K562 (cell line): ENCODE results near the gene DEPDC4. TPM values are rescaled to one million over a fixed set of nuclear protein-coding genes. Genes with fewer than 3 reads are reported as not detected.

Experiments
- ARID1B ChIP-seq: fragments of 450-650 bp; IDR thresholded peaks from 2 replicates; pipeline ENCODE4 v1.6.1; 2016; ENCODE audit warnings: antibody characterized with exemption, mild to moderate bottlenecking, inconsistent platforms
- ATF2 ChIP-seq: sonication (generic); formaldehyde crosslinking; IDR thresholded peaks from 2 replicates; pipeline ENCODE4 v1.8.1; 2022; ENCODE audit warnings: missing genetic modification reagents
- DMBX1 ChIP-seq: fragments of 250-450 bp; sonication (Bioruptor Pico); IDR thresholded peaks from 2 replicates; pipeline ENCODE4 v1.8.0; 2022; ENCODE audit warnings: inconsistent platforms, mild to moderate bottlenecking, moderate library complexity, borderline replicate concordance
- ESRRB ChIP-seq: fragments of 250-450 bp; sonication (Bioruptor Pico); IDR thresholded peaks from 2 replicates; pipeline ENCODE4 v1.5.0; 2020; ENCODE audit warnings: mild to moderate bottlenecking, moderate library complexity, borderline replicate concordance
- GATAD2B ChIP-seq: fragments of 450-650 bp; IDR thresholded peaks from 2 replicates; pipeline ENCODE4 v1.6.1; 2017; ENCODE audit warnings: mild to moderate bottlenecking, borderline replicate concordance
- HCFC1 ChIP-seq: IDR thresholded peaks from 2 replicates; pipeline ENCODE4 v1.6.1; 2012; ENCODE audit warnings: low read depth, low read length, improper control_type of control experiment
- KLF16 ChIP-seq: IDR thresholded peaks from 2 replicates; pipeline ENCODE4 v1.6.1; 2016; ENCODE audit warnings: antibody characterized with exemption
- LARP7 ChIP-seq: fragments of 450-650 bp; IDR thresholded peaks from 2 replicates; pipeline ENCODE4 v1.6.1; 2016
- MAFF ChIP-seq: IDR thresholded peaks from 2 replicates; pipeline ENCODE4 v1.6.1; 2012; ENCODE audit warnings: low read length, improper control_type of control experiment
- MEIS2 ChIP-seq: fragments of 450-650 bp; IDR thresholded peaks from 2 replicates; pipeline ENCODE4 v1.6.1; 2014; ENCODE audit warnings: mild to moderate bottlenecking; ENCODE audit not compliant: partially characterized antibody
- NEUROD1 ChIP-seq: fragments of 150-350 bp; IDR thresholded peaks from 2 replicates; pipeline ENCODE4 v1.6.1; 2014; ENCODE audit warnings: borderline replicate concordance, low read length, low read depth; ENCODE audit not compliant: partially characterized antibody
- NFATC3 ChIP-seq: fragments of 450-650 bp; IDR thresholded peaks from 2 replicates; pipeline ENCODE4 v1.6.1; 2017; ENCODE audit warnings: mild to moderate bottlenecking
- NR2C2 ChIP-seq, 2 experiments: fragments of 200-800 bp in 1 of 2; sonication (Bioruptor generic) in 1 of 2; sonication (generic) in 1 of 2; formaldehyde crosslinking in 1 of 2; IDR thresholded peaks; 2 replicates each; pipeline versions ENCODE4 v1.6.1 to v1.8.0; 2016 to 2022; ENCODE audit warnings: mild to moderate bottlenecking in 1 of 2, missing compliant biosample characterization in 1 of 2, missing genetic modification characterization in 1 of 2, missing genetic modification reagents in 1 of 2
- POLR2H ChIP-seq: IDR thresholded peaks from 2 replicates; pipeline ENCODE4 v1.6.1; 2016; ENCODE audit warnings: missing genetic modification characterization, low read depth, mild to moderate bottlenecking, control low read depth, missing compliant biosample characterization, moderate library complexity
- SRSF3 ChIP-seq: fragments of 200-400 bp; formaldehyde crosslinking; IDR thresholded peaks from 2 replicates; pipeline ENCODE4 v1.6.1; 2016; ENCODE audit warnings: mild to moderate bottlenecking, low read length, moderate library complexity; ENCODE audit not compliant: insufficient read depth
- XRCC3 ChIP-seq: fragments of 450-650 bp; IDR thresholded peaks from 2 replicates; pipeline ENCODE4 v1.6.1; 2017; ENCODE audit warnings: mild to moderate bottlenecking, moderate library complexity
- ZNF174 ChIP-seq: fragments of 250-450 bp; sonication (Bioruptor Pico); IDR thresholded peaks from 2 replicates; pipeline ENCODE4 v1.4.0; 2020; ENCODE audit warnings: mild to moderate bottlenecking
- ZNF282 ChIP-seq: sonication (generic); formaldehyde crosslinking; IDR thresholded peaks from 2 replicates; pipeline ENCODE4 v1.8.1; 2023; ENCODE audit warnings: missing genetic modification reagents
- ZSCAN32 ChIP-seq: fragments of 450-650 bp; formaldehyde crosslinking; IDR thresholded peaks from 2 replicates; pipeline ENCODE4 v1.4.0; 2020; ENCODE audit warnings: mild to moderate bottlenecking, moderate library complexity
- polyA plus RNA-seq, 8 experiments: library from polyadenylated mRNA; depleted of rRNA in 4 of 8; stranded (reverse) in 5 of 8; unstranded in 3 of 8; fragments of >200 nt; fragmentation: Nextera tagmentation in 2 of 8; fragmentation: Illumina TruSeq in 1 of 8; extraction: Ambion mirVana in 2 of 8; extraction: Trizol in 1 of 8; gene quantifications; 2 replicates each; pipeline versions ENCODE4 v1.2.1 to v1.2.3, GENCODE V29; 2011 to 2014; ENCODE audit warnings: inconsistent platforms in 1 of 8, missing spikeins in 1 of 8
- total RNA-seq, 7 experiments: library from RNA; depleted of rRNA in 6 of 7; stranded (reverse); fragments of >200 nt in 6 of 7; fragmentation: Illumina TruSeq in 2 of 7; extraction: Trizol in 2 of 7; gene quantifications; 2 replicates each; pipeline versions ENCODE4 v1.2.1 to v1.2.3, GENCODE V29; 2011 to 2021; ENCODE audit warnings: low replicate concordance in 1 of 7
- TF ChIP-seq, protein P1 (sequence below): fragments of 450-650 bp; IDR thresholded peaks from 2 replicates; pipeline ENCODE4 v1.6.1; 2016; ENCODE audit warnings: low read depth

DEPDC4 gene
- total and polyA plus RNA-seq, 9 of the 15 experiments (the other 6 are each of a cell fraction or from before 2014, with no cell fraction given): 3.6 to 13.2 (median 7.4) TPM

- TF ChIP-seq SRSF3: no peak
- no peak for TF ChIP-seq MAFF
- TF ChIP-seq ZSCAN32: no peak
- peak; percentile 35; the same call in 1 of the 2 replicates for TF ChIP-seq LARP7
- TF ChIP-seq ZNF282 (CRISPR knock-in tag): no peak
- TF ChIP-seq NR2C2 (CRISPR knock-in tag; IDR thresholded peaks at IDR 0.05): no peak
- peak; percentile 66; the same call in 1 of the 2 replicates for TF ChIP-seq NR2C2 (tag; IDR thresholded peaks at IDR 0.05)
- TF ChIP-seq NEUROD1: no peak
- TF ChIP-seq MEIS2: no peak
- no peak for TF ChIP-seq ARID1B
- no peak for TF ChIP-seq GATAD2B
- TF ChIP-seq, protein P1, sequence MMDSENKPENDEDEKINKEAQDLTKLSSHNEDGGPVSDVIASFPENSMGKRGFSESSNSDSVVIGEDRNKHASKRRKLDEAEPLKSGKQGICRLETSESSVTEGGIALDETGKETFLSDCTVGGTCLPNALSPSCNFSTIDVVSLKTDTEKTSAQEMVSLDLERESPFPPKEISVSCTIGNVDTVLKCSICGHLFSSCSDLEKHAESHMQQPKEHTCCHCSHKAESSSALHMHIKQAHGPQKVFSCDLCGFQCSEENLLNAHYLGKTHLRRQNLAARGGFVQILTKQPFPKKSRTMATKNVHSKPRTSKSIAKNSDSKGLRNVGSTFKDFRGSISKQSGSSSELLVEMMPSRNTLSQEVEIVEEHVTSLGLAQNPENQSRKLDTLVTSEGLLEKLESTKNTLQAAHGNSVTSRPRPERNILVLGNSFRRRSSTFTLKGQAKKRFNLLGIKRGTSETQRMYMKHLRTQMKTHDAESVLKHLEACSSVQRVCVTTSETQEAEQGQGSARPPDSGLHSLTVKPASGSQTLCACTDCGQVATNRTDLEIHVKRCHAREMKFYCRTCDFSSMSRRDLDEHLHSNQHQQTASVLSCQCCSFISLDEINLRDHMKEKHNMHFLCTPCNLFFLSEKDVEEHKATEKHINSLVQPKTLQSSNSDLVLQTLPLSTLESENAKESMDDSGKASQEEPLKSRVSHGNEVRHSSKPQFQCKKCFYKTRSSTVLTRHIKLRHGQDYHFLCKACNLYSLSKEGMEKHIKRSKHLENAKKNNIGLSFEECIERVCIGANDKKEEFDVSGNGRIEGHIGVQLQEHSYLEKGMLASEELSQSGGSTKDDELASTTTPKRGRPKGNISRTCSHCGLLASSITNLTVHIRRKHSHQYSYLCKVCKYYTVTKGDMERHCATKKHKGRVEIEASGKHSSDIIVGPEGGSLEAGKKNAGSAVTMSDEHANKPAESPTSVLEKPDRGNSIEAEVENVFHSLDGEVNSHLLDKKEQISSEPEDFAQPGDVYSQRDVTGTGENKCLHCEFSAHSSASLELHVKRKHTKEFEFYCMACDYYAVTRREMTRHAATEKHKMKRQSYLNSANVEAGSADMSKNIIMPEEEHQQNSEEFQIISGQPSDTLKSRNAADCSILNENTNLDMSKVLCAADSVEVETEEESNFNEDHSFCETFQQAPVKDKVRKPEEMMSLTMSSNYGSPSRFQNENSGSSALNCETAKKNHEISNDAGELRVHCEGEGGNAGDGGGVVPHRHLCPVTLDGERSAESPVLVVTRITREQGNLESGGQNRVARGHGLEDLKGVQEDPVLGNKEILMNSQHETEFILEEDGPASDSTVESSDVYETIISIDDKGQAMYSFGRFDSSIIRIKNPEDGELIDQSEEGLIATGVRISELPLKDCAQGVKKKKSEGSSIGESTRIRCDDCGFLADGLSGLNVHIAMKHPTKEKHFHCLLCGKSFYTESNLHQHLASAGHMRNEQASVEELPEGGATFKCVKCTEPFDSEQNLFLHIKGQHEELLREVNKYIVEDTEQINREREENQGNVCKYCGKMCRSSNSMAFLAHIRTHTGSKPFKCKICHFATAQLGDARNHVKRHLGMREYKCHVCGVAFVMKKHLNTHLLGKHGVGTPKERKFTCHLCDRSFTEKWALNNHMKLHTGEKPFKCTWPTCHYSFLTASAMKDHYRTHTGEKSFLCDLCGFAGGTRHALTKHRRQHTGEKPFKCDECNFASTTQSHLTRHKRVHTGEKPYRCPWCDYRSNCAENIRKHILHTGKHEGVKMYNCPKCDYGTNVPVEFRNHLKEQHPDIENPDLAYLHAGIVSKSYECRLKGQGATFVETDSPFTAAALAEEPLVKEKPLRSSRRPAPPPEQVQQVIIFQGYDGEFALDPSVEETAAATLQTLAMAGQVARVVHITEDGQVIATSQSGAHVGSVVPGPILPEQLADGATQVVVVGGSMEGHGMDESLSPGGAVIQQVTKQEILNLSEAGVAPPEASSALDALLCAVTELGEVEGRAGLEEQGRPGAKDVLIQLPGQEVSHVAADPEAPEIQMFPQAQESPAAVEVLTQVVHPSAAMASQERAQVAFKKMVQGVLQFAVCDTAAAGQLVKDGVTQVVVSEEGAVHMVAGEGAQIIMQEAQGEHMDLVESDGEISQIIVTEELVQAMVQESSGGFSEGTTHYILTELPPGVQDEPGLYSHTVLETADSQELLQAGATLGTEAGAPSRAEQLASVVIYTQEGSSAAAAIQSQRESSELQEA: no peak
- no peak for TF ChIP-seq ATF2 (CRISPR knock-in tag)
- TF ChIP-seq POLR2H (tag): no peak
- no peak for TF ChIP-seq HCFC1
- TF ChIP-seq DMBX1: no peak
- no peak for TF ChIP-seq NFATC3
- no peak for TF ChIP-seq ESRRB (CRISPR knock-in tag)
- no peak for TF ChIP-seq XRCC3
- no peak for TF ChIP-seq KLF16
- TF ChIP-seq ZNF174: no peak
Measured at GRCh38 chr12:100199347-100200149, 67.3 kb downstream of the DEPDC4 start (continued).
